HG02759 (cell line): Measurements from ENCODE around the gene SUCLG2.

Experiments
- ATAC-seq: cut with Tn5 transposase; IDR thresholded peaks from one replicate; pipeline ENCODE4 v1.9.1; 2021; ENCODE audit warnings: mild to moderate bottlenecking, moderate library complexity; ENCODE audit not compliant: unreplicated experiment

The SUCLG2 gene

GRCh38 chr3:67461667-67462142, 192.7 kb downstream of the SUCLG2 start:
- ATAC-seq, result no peak

- no peak for ATAC-seq
Measured at GRCh38 chr3:67460841-67461510, 193.4 kb downstream of the SUCLG2 start.

GRCh38 chr3:67459796-67460195, 194.6 kb downstream of the SUCLG2 start:
- no peak for ATAC-seq

- ATAC-seq, result no peak
Measured at GRCh38 chr3:67458896-67459530, 195.4 kb downstream of the SUCLG2 start.

- ATAC-seq, result no peak
Measured at GRCh38 chr3:67458408-67458807, 196.0 kb downstream of the SUCLG2 start.

- ATAC-seq, result no peak
Measured at GRCh38 chr3:67453628-67454027, 200.8 kb downstream of the SUCLG2 start.

GRCh38 chr3:67450153-67450552, 204.3 kb downstream of the SUCLG2 start:
- no peak for ATAC-seq

GRCh38 chr3:67447393-67447792, 207.0 kb downstream of the SUCLG2 start:
- no peak for ATAC-seq

GRCh38 chr3:67437789-67438188, 216.6 kb downstream of the SUCLG2 start:
- ATAC-seq, result no peak

- ATAC-seq, result no peak
Measured at GRCh38 chr3:67437090-67437489, 217.3 kb downstream of the SUCLG2 start.

- ATAC-seq, result no peak
Measured at GRCh38 chr3:67433109-67433508, 221.3 kb downstream of the SUCLG2 start.

- ATAC-seq, result no peak
Measured at GRCh38 chr3:67431887-67432286, 222.5 kb downstream of the SUCLG2 start.

- no peak for ATAC-seq
Measured at GRCh38 chr3:67423722-67424121, 230.7 kb downstream of the SUCLG2 start.

GRCh38 chr3:67421912-67422311, 232.5 kb downstream of the SUCLG2 start:
- ATAC-seq, result no peak

GRCh38 chr3:67419779-67420178, 234.6 kb downstream of the SUCLG2 start:
- no peak for ATAC-seq

GRCh38 chr3:67419218-67419529, 235.2 kb downstream of the SUCLG2 start:
- ATAC-seq, result no peak

GRCh38 chr3:67418426-67419217, 235.8 kb downstream of the SUCLG2 start:
- no peak for ATAC-seq

- no peak for ATAC-seq
Measured at GRCh38 chr3:67416703-67417102, 237.7 kb downstream of the SUCLG2 start.

GRCh38 chr3:67415511-67415910, 238.9 kb downstream of the SUCLG2 start:
- ATAC-seq, result no peak

- no peak for ATAC-seq
Measured at GRCh38 chr3:67414740-67415139, 239.7 kb downstream of the SUCLG2 start.

- no peak for ATAC-seq
Measured at GRCh38 chr3:67405193-67405592, 249.2 kb downstream of the SUCLG2 start.

- ATAC-seq, result no peak
Measured at GRCh38 chr3:67402873-67403272, 251.5 kb downstream of the SUCLG2 start.
